ENCODE measurements around the gene SGCG.

SGCG gene

GRCh38 chr13:23339225-23339624, 158.4 kb downstream of the SGCG start:
- Mint-ChIP-seq H3K4me3 (no peak overlapping the region), H3K9me3 (ENCODE audit: low read depth) (peaks cover 24% of the 10 kb centered on the region), H3K36me3 (peaks cover 59% of the 10 kb centered on the region)

GRCh38 chr13:23344931-23345595, 164.3 kb downstream of the SGCG start:
- Mint-ChIP-seq H3K36me3 (peaks cover 69% of the 10 kb centered on the region), H3K27ac (no peak overlapping the region), H3K4me3 (no peak overlapping the region), H3K4me1 (ENCODE audit: low read depth) (no peaks in the 10 kb centered on the region), H3K9me3 (ENCODE audit: low read depth) (peaks cover 11% of the 10 kb centered on the region), H3K27me3 (no peaks in the 10 kb centered on the region)

More at GRCh38 chr13:23339225-23339624, 158.4 kb downstream of the SGCG start:
- H3K27ac Mint-ChIP-seq, result no peak overlapping the region
- H3K27me3 Mint-ChIP-seq, result no peaks in the 10 kb centered on the region
- H3K4me1 Mint-ChIP-seq (ENCODE audit: low read depth), result no peaks in the 10 kb centered on the region

GRCh38 chr13:23347601-23348000, 166.8 kb downstream of the SGCG start:
- Mint-ChIP-seq H3K9me3 (ENCODE audit: low read depth) (peaks cover 9% of the 10 kb centered on the region), H3K4me1 (ENCODE audit: low read depth) (peaks cover 3% of the 10 kb centered on the region), H3K4me3 (no peak overlapping the region), H3K36me3 (peaks cover 73% of the 10 kb centered on the region), H3K27ac (no peak overlapping the region), H3K27me3 (no peaks in the 10 kb centered on the region)

GRCh38 chr13:23348262-23349127, 167.7 kb downstream of the SGCG start:
- no peak overlapping the region for H3K27ac Mint-ChIP-seq
- no peak overlapping the region for H3K4me3 Mint-ChIP-seq
- peaks cover 75% of the 10 kb centered on the region for H3K36me3 Mint-ChIP-seq
- H3K27me3 Mint-ChIP-seq, result no peaks in the 10 kb centered on the region
- peaks cover 9% of the 10 kb centered on the region for H3K9me3 Mint-ChIP-seq (ENCODE audit: low read depth)
- peaks cover 5% of the 10 kb centered on the region for H3K4me1 Mint-ChIP-seq (ENCODE audit: low read depth)

GRCh38 chr13:23349161-23349897, 168.6 kb downstream of the SGCG start:
- Mint-ChIP-seq H3K27me3 (no peaks in the 10 kb centered on the region), H3K4me3 (no peak overlapping the region), H3K9me3 (ENCODE audit: low read depth) (peaks cover 6% of the 10 kb centered on the region), H3K36me3 (peaks cover 73% of the 10 kb centered on the region), H3K4me1 (ENCODE audit: low read depth) (peaks cover 5% of the 10 kb centered on the region), H3K27ac (no peak overlapping the region)

- Mint-ChIP-seq H3K4me3 (no peak overlapping the region), H3K4me1 (ENCODE audit: low read depth) (peaks cover 5% of the 10 kb centered on the region), H3K9me3 (ENCODE audit: low read depth) (peaks cover 4% of the 10 kb centered on the region), H3K36me3 (peaks cover 71% of the 10 kb centered on the region), H3K27ac (no peak overlapping the region), H3K27me3 (no peaks in the 10 kb centered on the region)
Measured at GRCh38 chr13:23350009-23350408, 169.2 kb downstream of the SGCG start.

GRCh38 chr13:23352161-23352560, 171.4 kb downstream of the SGCG start:
- Mint-ChIP-seq H3K4me1 (ENCODE audit: low read depth) (peaks cover 5% of the 10 kb centered on the region), H3K9me3 (ENCODE audit: low read depth) (peaks cover 4% of the 10 kb centered on the region), H3K27ac (no peak overlapping the region), H3K27me3 (no peaks in the 10 kb centered on the region), H3K4me3 (no peak overlapping the region), H3K36me3 (peaks cover 69% of the 10 kb centered on the region)

GRCh38 chr13:23354520-23354919, 173.7 kb downstream of the SGCG start:
- Mint-ChIP-seq H3K27me3 (no peaks in the 10 kb centered on the region), H3K27ac (no peak overlapping the region), H3K36me3 (peaks cover 49% of the 10 kb centered on the region), H3K4me1 (ENCODE audit: low read depth) (peaks cover 5% of the 10 kb centered on the region), H3K4me3 (no peak overlapping the region), H3K9me3 (ENCODE audit: low read depth) (no peaks in the 10 kb centered on the region)

- Mint-ChIP-seq H3K4me3 (no peak overlapping the region), H3K4me1 (ENCODE audit: low read depth) (peaks cover 7% of the 10 kb centered on the region), H3K36me3 (peaks cover 35% of the 10 kb centered on the region), H3K27me3 (no peaks in the 10 kb centered on the region), H3K9me3 (ENCODE audit: low read depth) (no peaks in the 10 kb centered on the region), H3K27ac (no peak overlapping the region)
Measured at GRCh38 chr13:23356368-23356767, 175.6 kb downstream of the SGCG start.

GRCh38 chr13:23357349-23357748, 176.6 kb downstream of the SGCG start:
- Mint-ChIP-seq H3K4me3 (no peak overlapping the region), H3K4me1 (ENCODE audit: low read depth) (peaks cover 6% of the 10 kb centered on the region), H3K27ac (no peak overlapping the region), H3K36me3 (peaks cover 29% of the 10 kb centered on the region), H3K9me3 (ENCODE audit: low read depth) (no peaks in the 10 kb centered on the region), H3K27me3 (no peaks in the 10 kb centered on the region)

- Mint-ChIP-seq H3K4me1 (ENCODE audit: low read depth) (peaks cover 4% of the 10 kb centered on the region), H3K27ac (no peak overlapping the region), H3K27me3 (no peaks in the 10 kb centered on the region), H3K4me3 (no peak overlapping the region), H3K36me3 (peaks cover 21% of the 10 kb centered on the region), H3K9me3 (ENCODE audit: low read depth) (no peaks in the 10 kb centered on the region)
Measured at GRCh38 chr13:23359882-23360281, 179.1 kb downstream of the SGCG start.

GRCh38 chr13:23365652-23366051, 184.9 kb downstream of the SGCG start:
- Mint-ChIP-seq H3K27ac (no peak overlapping the region), H3K4me3 (no peak overlapping the region), H3K36me3 (peaks cover 18% of the 10 kb centered on the region)

GRCh38 chr13:23367907-23368306, 187.1 kb downstream of the SGCG start:
- no peak overlapping the region for H3K27ac Mint-ChIP-seq
- H3K4me1 Mint-ChIP-seq (ENCODE audit: low read depth), result peaks cover 16% of the 10 kb centered on the region
- no peaks in the 10 kb centered on the region for H3K9me3 Mint-ChIP-seq (ENCODE audit: low read depth)
- H3K27me3 Mint-ChIP-seq, result no peaks in the 10 kb centered on the region
- no peak overlapping the region for H3K4me3 Mint-ChIP-seq
- peaks cover 29% of the 10 kb centered on the region for H3K36me3 Mint-ChIP-seq

More at GRCh38 chr13:23365652-23366051, 184.9 kb downstream of the SGCG start:
- Mint-ChIP-seq H3K9me3 (ENCODE audit: low read depth) (no peaks in the 10 kb centered on the region), H3K27me3 (no peaks in the 10 kb centered on the region), H3K4me1 (ENCODE audit: low read depth) (no peaks in the 10 kb centered on the region)

- Mint-ChIP-seq H3K27me3 (no peaks in the 10 kb centered on the region), H3K4me3 (peak overlapping the region; percentile 62), H3K27ac (no peak overlapping the region), H3K9me3 (ENCODE audit: low read depth) (no peaks in the 10 kb centered on the region), H3K36me3 (peaks cover 19% of the 10 kb centered on the region), H3K4me1 (ENCODE audit: low read depth) (peaks cover 46% of the 10 kb centered on the region)
Measured at GRCh38 chr13:23372264-23372906, 191.6 kb downstream of the SGCG start.

Data from activated naive CD8-positive, alpha-beta T cell (primary cell).